K562 (cell line): ENCODE results near the gene TRIM32. TPM values are rescaled to one million over a fixed set of nuclear protein-coding genes. Genes with fewer than 3 reads are reported as not detected.

ENCODE experiments used
- ATAC-seq: fragments of 200-7000 bp; cut with Tn5 transposase; 3 replicates; pipeline ENCODE4 v1.9.1; 2020; ENCODE audit warnings: moderate library complexity
- BruUV-seq: library from RNA; stranded (reverse); fragments of 400-500 nt; replicated peaks from 2 replicates; lab custom pipeline; 2021; lab: Mats Ljungman, UMichigan
- CTCF ChIA-PET: fragments of 300-600 bp; formaldehyde crosslinking; extraction: SDS; loops from one replicate; lab custom pipeline; 2021; ENCODE audit warnings: low intra/inter-chr PET ratio; lab: Yijun Ruan, JAX
- POLR2A ChIA-PET: fragments of 300-600, 350-650 bp; sonication (Branson Sonifier 250); formaldehyde crosslinking; extraction: SDS; loops from one replicate; lab custom pipeline; 2021; ENCODE audit warnings: antibody characterized with exemption, inconsistent platforms; lab: Yijun Ruan, JAX
- DNase-seq, 4 experiments: peaks; one replicate each; pipeline versions ENCODE4 v3.0.0 to v3.0.0-alpha.2; 2011 to 2018; ENCODE audit warnings: low spot score in 3 of 4, mixed read lengths in 3 of 4; ENCODE audit errors: extremely low read depth in 1 of 4
- FAIRE-seq: peaks from 2 replicates; lab custom pipeline; 2011; peaks lifted over from hg19 to GRCh38; lab: Jason Lieb, UNC
- H2AFZ ChIP-seq: 2 replicates; pipeline ENCODE4 v1.6.0; 2011; ENCODE audit warnings: low read depth, low read length, control low read depth, inconsistent platforms
- H3K27ac ChIP-seq: fragments of 200-600 bp; 3 replicates; pipeline ENCODE4 v1.8.0; 2011; ENCODE audit warnings: low read depth, mild to moderate bottlenecking, control low read depth, inconsistent platforms, low read length, moderate library complexity, mixed read lengths; ENCODE audit errors: extremely low read depth
- H3K27me3 ChIP-seq, 2 experiments: fragments of 300-600 bp in 1 of 2; 2 replicates in 1 of 2; 3 replicates in 1 of 2; pipeline versions ENCODE4 v1.6.0 to v1.8.0; 2011; ENCODE audit warnings: inconsistent platforms in 2 of 2, low read length in 2 of 2, mild to moderate bottlenecking in 1 of 2, mixed read lengths in 1 of 2, moderate library complexity in 1 of 2; ENCODE audit not compliant: control insufficient read depth in 2 of 2, insufficient read depth in 2 of 2
- H3K36me3 ChIP-seq: fragments of 300-600 bp; 3 replicates; pipeline ENCODE4 v1.8.0; 2011; ENCODE audit warnings: mild to moderate bottlenecking, low read length, inconsistent platforms; ENCODE audit not compliant: control insufficient read depth, insufficient read depth
- H3K4me1 ChIP-seq, 2 experiments: fragments of 200-600 bp in 1 of 2; replicated peaks in 1 of 2; 2 replicates in 1 of 2; 3 replicates in 1 of 2; pipeline versions ENCODE4 v1.5.1 to v1.8.0; 2011; ENCODE audit warnings: inconsistent platforms in 2 of 2, low read length in 2 of 2, mild to moderate bottlenecking in 1 of 2, mixed read lengths in 1 of 2, moderate library complexity in 1 of 2; ENCODE audit not compliant: control insufficient read depth in 2 of 2, insufficient read depth in 2 of 2
- H3K4me2 ChIP-seq: 2 replicates; pipeline ENCODE4 v1.6.1; 2011; ENCODE audit warnings: low read length, control low read depth, inconsistent platforms, mixed read lengths; ENCODE audit not compliant: insufficient read depth
- H3K4me3 ChIP-seq: fragments of 200-600 bp; sonication (generic), shearing (Covaris generic); 2 replicates; pipeline ENCODE4 v1.5.1; 2016; ENCODE audit warnings: control low read depth, inconsistent platforms
- H3K79me2 ChIP-seq: fragments of 200-600 bp; 3 replicates; pipeline ENCODE4 v1.8.0; 2011; ENCODE audit warnings: low read length, inconsistent platforms; ENCODE audit not compliant: control insufficient read depth, insufficient read depth
- H3K9ac ChIP-seq, 2 experiments: 2 replicates each; pipeline versions ENCODE4 v1.6.0 to v1.6.1; 2011; ENCODE audit warnings: low read depth in 2 of 2, low read length in 2 of 2, control low read depth in 1 of 2, inconsistent platforms in 1 of 2, mild to moderate bottlenecking in 1 of 2, mixed read lengths in 1 of 2; ENCODE audit not compliant: insufficient read depth in 1 of 2
- H3K9me1 ChIP-seq: one replicate; pipeline ENCODE4 v1.6.0; 2011; ENCODE audit warnings: inconsistent platforms, mild to moderate bottlenecking, low read length, moderate library complexity; ENCODE audit not compliant: control insufficient read depth, insufficient read depth
- H3K9me3 ChIP-seq: replicated peaks from 2 replicates; pipeline ENCODE4 v1.5.1; 2011; ENCODE audit warnings: low read depth, low read length, inconsistent platforms; ENCODE audit not compliant: control insufficient read depth, insufficient read depth
- H4K20me1 ChIP-seq: replicated peaks from 2 replicates; pipeline ENCODE4 v1.6.1; 2011; ENCODE audit warnings: low read length, inconsistent platforms, mixed read lengths; ENCODE audit not compliant: control insufficient read depth, insufficient read depth
- ATF1 ChIP-seq, 2 experiments: fragments of 450-650 bp in 1 of 2; IDR thresholded peaks; 2 replicates each; pipeline ENCODE4 v1.6.1; 2016; ENCODE audit warnings: missing compliant biosample characterization in 1 of 2, missing genetic modification characterization in 1 of 2
- ATF2 ChIP-seq: sonication (generic); formaldehyde crosslinking; IDR thresholded peaks from 2 replicates; pipeline ENCODE4 v1.8.1; 2022; ENCODE audit warnings: missing genetic modification reagents
- BCL6 ChIP-seq: fragments of 250-450 bp; sonication (Bioruptor Pico); IDR thresholded peaks from 2 replicates; pipeline ENCODE4 v1.4.0; 2020
- EP400 ChIP-seq: fragments of 450-650 bp; IDR thresholded peaks from 2 replicates; pipeline ENCODE4 v1.6.1; 2017; ENCODE audit warnings: antibody characterized with exemption, mild to moderate bottlenecking, moderate library complexity
- ETV1 ChIP-seq: fragments of 450-650 bp; conservative IDR thresholded peaks from 2 replicates; pipeline ENCODE4 v1.6.1; 2016; ENCODE audit warnings: missing genetic modification characterization, control low read depth, low read depth, missing compliant biosample characterization
- HES1 ChIP-seq: fragments of 450-650 bp; IDR thresholded peaks from 2 replicates; pipeline ENCODE4 v1.6.1; 2016; ENCODE audit warnings: low read depth, mild to moderate bottlenecking, moderate library complexity
- MCM5 ChIP-seq: fragments of 450-650 bp; IDR thresholded peaks from 2 replicates; pipeline ENCODE4 v1.6.1; 2016; ENCODE audit warnings: low read depth
- MTA1 ChIP-seq: fragments of 450-650 bp; IDR thresholded peaks from 2 replicates; pipeline ENCODE4 v1.6.1; 2017; ENCODE audit warnings: borderline replicate concordance
- RB1 ChIP-seq: fragments of 450-650 bp; IDR thresholded peaks from 2 replicates; pipeline ENCODE4 v1.6.1; 2017; ENCODE audit warnings: low read depth, mild to moderate bottlenecking
- SMAD4 ChIP-seq: fragments of 250-450 bp; sonication (Bioruptor Pico); conservative IDR thresholded peaks from 2 replicates; pipeline ENCODE4 v1.8.0; 2021; ENCODE audit warnings: inconsistent platforms, mild to moderate bottlenecking, moderate library complexity
- SUPT5H ChIP-seq: fragments of 450-650 bp; IDR thresholded peaks from 2 replicates; pipeline ENCODE4 v1.6.1; 2016
- TFAM ChIP-seq: fragments of 250-450 bp; sonication (Bioruptor Pico); conservative IDR thresholded peaks from 2 replicates; pipeline ENCODE4 v1.5.0; 2021; ENCODE audit warnings: mild to moderate bottlenecking, moderate library complexity
- ZNF121 ChIP-seq: sonication (generic); formaldehyde crosslinking; conservative IDR thresholded peaks from 2 replicates; pipeline ENCODE4 v1.8.0; 2022; ENCODE audit warnings: missing genetic modification reagents
- ZNF316 ChIP-seq: fragments of 450-650 bp; IDR thresholded peaks from 2 replicates; pipeline ENCODE4 v1.6.1; 2016
- WGBS: fragments of 100-300 bp; shearing (Covaris generic); methylation state at CpG from one replicate; pipeline ENCODE4 v1.1.6; 2016; ENCODE audit warnings: low coverage, mixed read lengths; ENCODE audit not compliant: insufficient coverage; ENCODE audit errors: missing lambda C conversion rate; 5-methylcytosine and 5-hydroxymethylcytosine counted together
- in situ Hi-C: fragments of 300-500 bp; cut with MboI; formaldehyde crosslinking; loops from 4 replicates; pipeline ENCODE4 v1.15.0; 2018; ENCODE audit warnings: inconsistent platforms, mixed read lengths
- intact Hi-C: fragments of 100-400 bp; cut with micrococcal nuclease; formaldehyde crosslinking; loops from 2 replicates; pipeline ENCODE4 v1.14.2; 2022
- polyA plus RNA-seq, 8 experiments: library from polyadenylated mRNA; depleted of rRNA in 4 of 8; stranded (reverse) in 5 of 8; unstranded in 3 of 8; fragments of >200 nt; fragmentation: Nextera tagmentation in 2 of 8; fragmentation: Illumina TruSeq in 1 of 8; extraction: Ambion mirVana in 2 of 8; extraction: Trizol in 1 of 8; gene quantifications; 2 replicates each; pipeline versions ENCODE4 v1.2.1 to v1.2.3, GENCODE V29; 2011 to 2014; ENCODE audit warnings: inconsistent platforms in 1 of 8, missing spikeins in 1 of 8
- total RNA-seq, 7 experiments: library from RNA; depleted of rRNA in 6 of 7; stranded (reverse); fragments of >200 nt in 6 of 7; fragmentation: Illumina TruSeq in 2 of 7; extraction: Trizol in 2 of 7; gene quantifications; 2 replicates each; pipeline versions ENCODE4 v1.2.1 to v1.2.3, GENCODE V29; 2011 to 2021; ENCODE audit warnings: low replicate concordance in 1 of 7
- TF ChIP-seq, protein P1 (sequence below): sonication (generic); formaldehyde crosslinking; IDR thresholded peaks from 2 replicates; pipeline ENCODE4 v1.5.0; 2020; ENCODE audit warnings: missing genetic modification reagents
- TF ChIP-seq, protein P2 (sequence below): fragments of 250-450 bp; sonication (Bioruptor Pico); IDR thresholded peaks from 2 replicates; pipeline ENCODE4 v1.8.0; 2021; ENCODE audit warnings: moderate library complexity, mild to moderate bottlenecking, inconsistent platforms
- TF ChIP-seq, protein P3 (sequence below): fragments of 450-650 bp; IDR thresholded peaks from 2 replicates; pipeline ENCODE4 v1.6.1; 2014; ENCODE audit warnings: low read depth, mild to moderate bottlenecking, moderate library complexity, borderline replicate concordance

Gene TRIM32
- total and polyA plus RNA-seq, 9 of the 15 experiments (the other 6 are each of a cell fraction or from before 2014, with no cell fraction given), result 3.5 to 9.4 (median 5.9) TPM

GRCh38 chr9:116718111-116718510 is 31.0 kb downstream of the TRIM32 start:
- Histone ChIP-seq H4K20me1 (no peaks in the 10 kb centered on the region), H3K4me2 (no peak overlapping the region), H3K9me3 (no peaks in the 10 kb centered on the region), H3K4me1 (no peaks in the 10 kb centered on the region), H3K9ac (no peak overlapping the region), H3K36me3 (no peaks in the 10 kb centered on the region), H3K9me1 (no peaks in the 10 kb centered on the region), H3K79me2 (no peaks in the 10 kb centered on the region), H2AFZ (no peak overlapping the region), H3K4me3 (no peak overlapping the region), H3K27ac (no peak overlapping the region), H3K27me3 (no peaks in the 10 kb centered on the region)
- intact Hi-C loops (no loop called here), in situ Hi-C loops (no loop called here)
- DNase-seq, result no peak
- ChIA-PET CTCF (no interaction called here), POLR2A (no interaction called here)
- WGBS, result 5% methylated on average over 4 of the region's 4 CpGs
- no peak for FAIRE-seq
- BruUV-seq, result no TSS peak
- ATAC-seq, result no peak
- TF ChIP-seq, protein P1, sequence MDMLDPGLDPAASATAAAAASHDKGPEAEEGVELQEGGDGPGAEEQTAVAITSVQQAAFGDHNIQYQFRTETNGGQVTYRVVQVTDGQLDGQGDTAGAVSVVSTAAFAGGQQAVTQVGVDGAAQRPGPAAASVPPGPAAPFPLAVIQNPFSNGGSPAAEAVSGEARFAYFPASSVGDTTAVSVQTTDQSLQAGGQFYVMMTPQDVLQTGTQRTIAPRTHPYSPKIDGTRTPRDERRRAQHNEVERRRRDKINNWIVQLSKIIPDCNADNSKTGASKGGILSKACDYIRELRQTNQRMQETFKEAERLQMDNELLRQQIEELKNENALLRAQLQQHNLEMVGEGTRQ (CRISPR knock-in tag), result no peak
- TF ChIP-seq, protein P2, sequence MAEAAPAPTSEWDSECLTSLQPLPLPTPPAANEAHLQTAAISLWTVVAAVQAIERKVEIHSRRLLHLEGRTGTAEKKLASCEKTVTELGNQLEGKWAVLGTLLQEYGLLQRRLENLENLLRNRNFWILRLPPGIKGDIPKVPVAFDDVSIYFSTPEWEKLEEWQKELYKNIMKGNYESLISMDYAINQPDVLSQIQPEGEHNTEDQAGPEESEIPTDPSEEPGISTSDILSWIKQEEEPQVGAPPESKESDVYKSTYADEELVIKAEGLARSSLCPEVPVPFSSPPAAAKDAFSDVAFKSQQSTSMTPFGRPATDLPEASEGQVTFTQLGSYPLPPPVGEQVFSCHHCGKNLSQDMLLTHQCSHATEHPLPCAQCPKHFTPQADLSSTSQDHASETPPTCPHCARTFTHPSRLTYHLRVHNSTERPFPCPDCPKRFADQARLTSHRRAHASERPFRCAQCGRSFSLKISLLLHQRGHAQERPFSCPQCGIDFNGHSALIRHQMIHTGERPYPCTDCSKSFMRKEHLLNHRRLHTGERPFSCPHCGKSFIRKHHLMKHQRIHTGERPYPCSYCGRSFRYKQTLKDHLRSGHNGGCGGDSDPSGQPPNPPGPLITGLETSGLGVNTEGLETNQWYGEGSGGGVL (CRISPR knock-in tag), result no peak
- no peak for TF ChIP-seq ATF2 (CRISPR knock-in tag)
- no peak for TF ChIP-seq SMAD4 (CRISPR knock-in tag)
- no peak for TF ChIP-seq ZNF316
- no peak for TF ChIP-seq MTA1
- TF ChIP-seq, protein P3, sequence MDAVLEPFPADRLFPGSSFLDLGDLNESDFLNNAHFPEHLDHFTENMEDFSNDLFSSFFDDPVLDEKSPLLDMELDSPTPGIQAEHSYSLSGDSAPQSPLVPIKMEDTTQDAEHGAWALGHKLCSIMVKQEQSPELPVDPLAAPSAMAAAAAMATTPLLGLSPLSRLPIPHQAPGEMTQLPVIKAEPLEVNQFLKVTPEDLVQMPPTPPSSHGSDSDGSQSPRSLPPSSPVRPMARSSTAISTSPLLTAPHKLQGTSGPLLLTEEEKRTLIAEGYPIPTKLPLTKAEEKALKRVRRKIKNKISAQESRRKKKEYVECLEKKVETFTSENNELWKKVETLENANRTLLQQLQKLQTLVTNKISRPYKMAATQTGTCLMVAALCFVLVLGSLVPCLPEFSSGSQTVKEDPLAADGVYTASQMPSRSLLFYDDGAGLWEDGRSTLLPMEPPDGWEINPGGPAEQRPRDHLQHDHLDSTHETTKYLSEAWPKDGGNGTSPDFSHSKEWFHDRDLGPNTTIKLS, result no peak
- TF ChIP-seq BCL6 (CRISPR knock-in tag), result no peak
- TF ChIP-seq TFAM (CRISPR knock-in tag), result no peak
- TF ChIP-seq RB1, result no peak
- TF ChIP-seq SUPT5H, result no peak
- no peak for TF ChIP-seq ETV1 (tag)
- no peak for TF ChIP-seq EP400
- TF ChIP-seq ZNF121 (CRISPR knock-in tag), result no peak
- no peak for TF ChIP-seq MCM5
- no peak for TF ChIP-seq ATF1 (CRISPR knock-in tag; IDR thresholded peaks at IDR 0.05)
- no peak for TF ChIP-seq ATF1 (tag; IDR thresholded peaks at IDR 0.05)
- TF ChIP-seq HES1, result no peak
